Neural cell (in vitro differentiated cells): ENCODE data around the gene RGS13.

ENCODE experiments used
- CTCF ChIP-seq: fragments of 450-650 bp; IDR thresholded peaks from 2 replicates; pipeline ENCODE4 v1.5.1; 2014; ENCODE audit warnings: antibody characterized with exemption, mild to moderate bottlenecking, moderate library complexity; ENCODE audit not compliant: poor library complexity, severe bottlenecking
- EP300 ChIP-seq: fragments of 450-650 bp; conservative IDR thresholded peaks from 2 replicates; pipeline ENCODE4 v1.6.1; 2014; ENCODE audit warnings: antibody characterized with exemption, mild to moderate bottlenecking, moderate library complexity; ENCODE audit not compliant: poor library complexity, severe bottlenecking
- EZH2 ChIP-seq: fragments of 200-600, 300-800 bp; shearing (Covaris generic), sonication (generic); IDR thresholded peaks from 2 replicates; pipeline ENCODE4 v1.6.1; 2014; ENCODE audit warnings: antibody characterized with exemption, low read length, borderline replicate concordance, mild to moderate bottlenecking; ENCODE audit not compliant: insufficient read depth, poor library complexity, severe bottlenecking
- POLR2AphosphoS5 ChIP-seq: IDR thresholded peaks from 2 replicates; pipeline ENCODE4 v1.6.1; 2012
- RAD21 ChIP-seq: fragments of 450-650 bp; conservative IDR thresholded peaks from 2 replicates; pipeline ENCODE4 v1.6.1; 2014; ENCODE audit warnings: antibody characterized with exemption, mild to moderate bottlenecking, moderate library complexity
- TAF1 ChIP-seq: IDR thresholded peaks from 2 replicates; pipeline ENCODE4 v1.6.1; 2012; ENCODE audit warnings: low read depth
- TF ChIP-seq, protein P1 (sequence below): IDR thresholded peaks from 2 replicates; pipeline ENCODE4 v1.6.1; 2012; ENCODE audit warnings: borderline replicate concordance

- TF ChIP-seq CTCF (no peak), TAF1 (no peak), EP300 (no peak), EZH2 (no peak), RAD21 (no peak), POLR2AphosphoS5 (no peak)
- TF ChIP-seq, protein P1, sequence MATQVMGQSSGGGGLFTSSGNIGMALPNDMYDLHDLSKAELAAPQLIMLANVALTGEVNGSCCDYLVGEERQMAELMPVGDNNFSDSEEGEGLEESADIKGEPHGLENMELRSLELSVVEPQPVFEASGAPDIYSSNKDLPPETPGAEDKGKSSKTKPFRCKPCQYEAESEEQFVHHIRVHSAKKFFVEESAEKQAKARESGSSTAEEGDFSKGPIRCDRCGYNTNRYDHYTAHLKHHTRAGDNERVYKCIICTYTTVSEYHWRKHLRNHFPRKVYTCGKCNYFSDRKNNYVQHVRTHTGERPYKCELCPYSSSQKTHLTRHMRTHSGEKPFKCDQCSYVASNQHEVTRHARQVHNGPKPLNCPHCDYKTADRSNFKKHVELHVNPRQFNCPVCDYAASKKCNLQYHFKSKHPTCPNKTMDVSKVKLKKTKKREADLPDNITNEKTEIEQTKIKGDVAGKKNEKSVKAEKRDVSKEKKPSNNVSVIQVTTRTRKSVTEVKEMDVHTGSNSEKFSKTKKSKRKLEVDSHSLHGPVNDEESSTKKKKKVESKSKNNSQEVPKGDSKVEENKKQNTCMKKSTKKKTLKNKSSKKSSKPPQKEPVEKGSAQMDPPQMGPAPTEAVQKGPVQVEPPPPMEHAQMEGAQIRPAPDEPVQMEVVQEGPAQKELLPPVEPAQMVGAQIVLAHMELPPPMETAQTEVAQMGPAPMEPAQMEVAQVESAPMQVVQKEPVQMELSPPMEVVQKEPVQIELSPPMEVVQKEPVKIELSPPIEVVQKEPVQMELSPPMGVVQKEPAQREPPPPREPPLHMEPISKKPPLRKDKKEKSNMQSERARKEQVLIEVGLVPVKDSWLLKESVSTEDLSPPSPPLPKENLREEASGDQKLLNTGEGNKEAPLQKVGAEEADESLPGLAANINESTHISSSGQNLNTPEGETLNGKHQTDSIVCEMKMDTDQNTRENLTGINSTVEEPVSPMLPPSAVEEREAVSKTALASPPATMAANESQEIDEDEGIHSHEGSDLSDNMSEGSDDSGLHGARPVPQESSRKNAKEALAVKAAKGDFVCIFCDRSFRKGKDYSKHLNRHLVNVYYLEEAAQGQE, result no peak
Observed at GRCh38 chr1:192631749-192632148, 4.2 kb upstream of the RGS13 start.
